Measurements from ENCODE around the gene COPS3.

- no peak for TF ChIP-seq POLR2A (IDR thresholded peaks at IDR 0.05; ENCODE audit: low read depth)
- TF ChIP-seq, protein P1, sequence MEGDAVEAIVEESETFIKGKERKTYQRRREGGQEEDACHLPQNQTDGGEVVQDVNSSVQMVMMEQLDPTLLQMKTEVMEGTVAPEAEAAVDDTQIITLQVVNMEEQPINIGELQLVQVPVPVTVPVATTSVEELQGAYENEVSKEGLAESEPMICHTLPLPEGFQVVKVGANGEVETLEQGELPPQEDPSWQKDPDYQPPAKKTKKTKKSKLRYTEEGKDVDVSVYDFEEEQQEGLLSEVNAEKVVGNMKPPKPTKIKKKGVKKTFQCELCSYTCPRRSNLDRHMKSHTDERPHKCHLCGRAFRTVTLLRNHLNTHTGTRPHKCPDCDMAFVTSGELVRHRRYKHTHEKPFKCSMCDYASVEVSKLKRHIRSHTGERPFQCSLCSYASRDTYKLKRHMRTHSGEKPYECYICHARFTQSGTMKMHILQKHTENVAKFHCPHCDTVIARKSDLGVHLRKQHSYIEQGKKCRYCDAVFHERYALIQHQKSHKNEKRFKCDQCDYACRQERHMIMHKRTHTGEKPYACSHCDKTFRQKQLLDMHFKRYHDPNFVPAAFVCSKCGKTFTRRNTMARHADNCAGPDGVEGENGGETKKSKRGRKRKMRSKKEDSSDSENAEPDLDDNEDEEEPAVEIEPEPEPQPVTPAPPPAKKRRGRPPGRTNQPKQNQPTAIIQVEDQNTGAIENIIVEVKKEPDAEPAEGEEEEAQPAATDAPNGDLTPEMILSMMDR (IDR thresholded peaks at IDR 0.05), result no peak
- peak; percentile 67 to 70 for TF ChIP-seq POLR2AphosphoS5 (IDR thresholded peaks at IDR 0.05)
Measured at GRCh38 chr17:17206124-17206912, 74.7 kb downstream of the COPS3 start, which contains the start of gene PLD6.

Measured in esophagus muscularis mucosa (tissue), 3 donors.